ENCODE data around the gene CHPF2.

Gene CHPF2

DNA sequence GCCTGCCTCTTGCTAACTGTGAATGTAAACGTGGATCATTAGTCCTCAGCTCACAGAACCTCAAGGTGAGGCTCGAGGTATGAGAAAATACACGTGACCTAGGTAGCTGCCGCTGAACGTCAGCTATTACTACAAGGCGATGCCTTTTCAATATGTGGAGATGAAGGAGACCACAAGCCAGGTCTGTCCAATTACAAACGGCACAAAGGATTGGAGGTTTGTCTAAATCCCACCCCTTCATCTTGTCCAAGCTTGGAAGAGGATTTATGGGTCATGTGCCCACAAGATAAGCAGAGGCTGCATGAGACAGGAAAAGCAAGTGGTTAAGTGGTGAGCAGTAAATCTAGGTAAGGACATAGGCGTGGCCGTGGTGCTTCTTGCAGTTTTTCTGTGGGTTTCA is 25.4 kb upstream of the CHPF2 start:
- no peak for DNase-seq (ENCODE audit: low read depth in 2 of 2)

DNA sequence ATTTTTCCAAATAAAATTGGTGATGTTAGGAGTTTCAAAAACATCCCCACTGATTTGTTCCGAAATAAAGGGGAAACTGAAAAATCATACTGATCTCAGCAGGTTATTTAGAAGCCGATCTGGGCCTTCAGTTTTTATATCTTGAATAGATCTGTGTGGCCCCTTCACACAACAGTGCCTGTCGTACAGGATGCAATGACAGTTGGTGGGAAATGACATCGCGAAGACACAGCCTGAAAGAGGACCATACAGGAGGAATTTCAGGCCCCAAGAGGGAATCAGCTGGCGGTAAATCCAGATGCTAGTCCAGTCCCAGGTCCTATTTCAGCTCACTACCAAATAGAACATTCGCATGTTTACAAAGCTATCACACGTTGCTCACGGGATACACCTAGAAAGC is 25.0 kb upstream of the CHPF2 start:
- no peak for DNase-seq (ENCODE audit: low read depth in 2 of 2)

DNA sequence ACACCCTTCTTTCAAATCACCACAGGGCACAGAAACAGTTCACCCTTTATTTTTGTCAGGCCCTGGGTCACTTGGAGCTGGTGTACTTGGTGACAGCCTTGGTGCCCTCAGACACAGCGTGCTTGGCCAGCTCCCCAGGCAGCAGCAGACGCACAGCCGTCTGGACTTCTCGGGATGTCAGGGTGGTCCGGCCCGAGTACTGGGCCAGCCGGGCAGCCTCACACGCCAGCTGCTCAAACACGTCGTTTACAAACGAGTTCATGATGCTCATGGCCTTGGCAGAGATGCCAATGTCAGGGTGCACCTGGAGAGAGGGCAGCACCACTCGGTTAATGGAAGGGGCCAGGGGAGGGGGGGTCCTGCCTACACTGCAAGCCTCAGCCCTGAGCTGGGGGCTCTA is 24.5 kb upstream of the CHPF2 start:
- no peak for DNase-seq (ENCODE audit: low read depth in 2 of 2)

DNA sequence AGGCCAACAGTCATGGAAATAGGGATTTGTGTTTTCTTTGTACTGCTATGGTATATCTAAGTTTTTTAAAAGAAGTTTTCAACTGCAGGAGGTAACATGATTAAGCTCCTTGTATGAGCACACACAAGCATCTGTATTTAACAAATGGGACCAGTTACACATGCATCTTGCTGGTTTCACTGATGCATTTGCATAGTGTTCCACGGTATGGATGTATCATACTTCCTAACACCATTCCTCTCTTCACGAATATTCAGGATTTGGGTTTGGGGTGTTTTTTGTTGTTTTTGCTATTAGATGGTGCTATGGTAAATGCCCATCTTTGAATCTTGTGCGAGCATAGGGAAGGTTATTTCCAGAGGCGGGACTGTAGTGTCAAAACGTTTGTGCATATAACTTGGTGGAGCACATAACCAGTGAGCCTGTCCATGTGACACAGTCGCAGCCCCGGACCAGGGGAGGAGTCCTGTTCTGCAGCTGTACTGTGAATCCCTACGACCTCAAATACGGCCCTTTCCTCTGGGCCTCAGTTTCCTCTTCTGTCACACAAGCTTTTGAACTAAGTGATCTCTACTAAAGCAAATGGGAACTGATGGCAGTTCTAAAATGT is 23.9 kb upstream of the CHPF2 start:
- no peak for DNase-seq (ENCODE audit: low read depth in 2 of 2)

DNA sequence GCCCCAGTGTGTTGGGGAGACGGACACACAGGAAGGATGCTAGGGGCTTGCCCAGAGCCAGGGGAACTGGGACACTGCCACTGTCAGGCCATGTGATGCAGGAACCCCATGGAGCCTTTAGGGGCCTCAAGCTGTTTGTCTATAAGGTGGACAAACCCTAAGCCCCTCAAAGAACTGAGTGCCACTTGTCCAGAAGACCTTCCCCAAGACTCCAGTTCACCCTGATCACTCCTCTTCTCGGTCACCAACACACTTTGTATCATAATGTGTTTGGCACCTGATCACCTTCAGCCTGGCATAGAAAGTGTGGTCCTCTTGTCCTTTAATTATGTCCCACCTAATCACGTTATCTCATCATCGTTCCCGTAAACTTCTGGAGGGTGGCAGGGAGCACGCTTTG is 22.7 kb upstream of the CHPF2 start:
- DNase-seq (ENCODE audit: low read depth in 2 of 2): no peak

- no peak for DNase-seq (ENCODE audit: low read depth in 2 of 2)
These were observed 22.0 kb upstream of the CHPF2 start, which contains the start of gene H2BK1 for GRCh38 chr7:151210087-151210854. TSS of gene H2BK1 (minus strand) at chr7:151210488. CDS start at chr7:151210318, 170 bp downstream.

DNA sequence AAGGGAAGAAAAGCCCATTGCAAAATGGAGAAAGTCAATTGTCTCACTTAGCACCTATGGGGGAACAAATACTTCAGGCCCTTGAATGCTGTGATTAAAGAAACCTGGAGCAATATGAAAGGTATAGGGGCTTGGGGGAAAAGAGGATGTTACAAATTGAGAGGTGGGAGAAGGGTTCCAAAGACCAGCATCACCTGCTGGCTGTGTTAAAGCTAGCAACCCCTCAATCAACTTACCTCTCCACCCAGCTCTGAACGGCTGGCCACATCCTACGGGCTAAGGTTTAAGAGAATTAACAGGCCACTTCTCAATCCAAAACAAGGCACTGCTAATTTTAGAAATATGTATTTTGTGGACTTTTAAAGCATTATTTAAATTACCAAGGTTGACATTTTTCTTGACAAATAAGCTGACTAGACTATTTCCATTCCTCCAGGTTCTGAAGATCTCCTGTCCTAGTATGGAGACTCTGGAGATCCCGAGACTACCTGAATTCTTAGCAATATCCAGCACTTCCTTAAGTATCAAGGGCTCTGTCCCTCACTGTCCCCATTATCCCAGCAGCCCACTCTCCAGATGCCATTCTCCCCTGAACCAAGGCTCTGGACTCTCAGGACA is 21.0 kb upstream of the CHPF2 start:
- no peak for DNase-seq (ENCODE audit: low read depth in 2 of 2)

DNA sequence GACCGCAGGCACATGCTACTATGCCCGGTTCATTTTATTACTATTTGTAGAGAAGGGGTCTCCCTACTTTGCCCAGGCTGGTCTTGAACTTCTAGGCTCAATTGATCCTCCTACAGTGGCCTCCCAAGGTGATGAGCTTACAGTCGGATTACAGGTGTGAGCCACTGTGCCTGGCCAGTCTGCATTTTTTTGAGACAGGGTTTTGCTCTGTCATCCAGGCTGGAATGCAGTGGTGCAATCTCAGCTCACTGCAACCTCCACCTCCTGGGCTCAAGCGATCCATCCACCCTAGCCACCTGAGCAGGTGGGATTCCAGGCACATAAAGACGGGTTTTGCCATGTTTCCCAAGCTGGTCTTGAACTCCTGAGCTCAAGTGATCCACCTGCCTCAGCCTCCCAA is 19.7 kb upstream of the CHPF2 start:
- DNase-seq (ENCODE audit: low read depth in 2 of 2): no peak

DNA sequence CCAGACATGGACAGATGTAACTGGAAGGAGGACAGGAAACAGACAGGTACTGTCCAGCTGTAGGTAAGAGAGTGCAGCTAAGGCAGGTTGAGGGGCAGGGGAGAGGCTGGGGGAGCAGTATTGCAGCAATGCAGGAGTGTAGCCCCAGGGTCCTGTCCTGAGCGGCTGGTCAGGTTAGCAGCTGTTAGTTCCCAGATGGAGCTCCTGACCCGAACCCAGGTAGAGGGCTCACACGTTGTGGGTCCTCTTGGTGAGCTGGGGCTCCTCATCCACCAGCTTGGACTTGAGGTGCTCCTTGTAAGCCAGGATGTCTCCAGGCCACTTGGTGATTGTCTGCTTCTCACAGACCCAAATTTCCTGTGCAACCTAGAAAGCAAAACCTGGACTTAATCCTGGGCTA is 18.5 kb upstream of the CHPF2 start:
- no peak for DNase-seq (ENCODE audit: low read depth in 2 of 2)

- no peak for DNase-seq (ENCODE audit: low read depth in 2 of 2)
These were observed 16.9 kb upstream of the CHPF2 start for GRCh38 chr7:151215396-151215795.

GRCh38 chr7:151218170-151218569 is 14.1 kb upstream of the CHPF2 start:
- DNase-seq (ENCODE audit: low read depth in 2 of 2): no peak

- DNase-seq (ENCODE audit: low read depth in 2 of 2): no peak
These were observed 8.6 kb upstream of the CHPF2 start for GRCh38 chr7:151223728-151224127.

GRCh38 chr7:151225948-151226510 is 6.3 kb upstream of the CHPF2 start:
- no peak for DNase-seq (ENCODE audit: low read depth in 2 of 2)

- no peak for DNase-seq (ENCODE audit: low read depth in 2 of 2)
These were observed 5.8 kb upstream of the CHPF2 start for GRCh38 chr7:151226560-151226874.

DNA sequence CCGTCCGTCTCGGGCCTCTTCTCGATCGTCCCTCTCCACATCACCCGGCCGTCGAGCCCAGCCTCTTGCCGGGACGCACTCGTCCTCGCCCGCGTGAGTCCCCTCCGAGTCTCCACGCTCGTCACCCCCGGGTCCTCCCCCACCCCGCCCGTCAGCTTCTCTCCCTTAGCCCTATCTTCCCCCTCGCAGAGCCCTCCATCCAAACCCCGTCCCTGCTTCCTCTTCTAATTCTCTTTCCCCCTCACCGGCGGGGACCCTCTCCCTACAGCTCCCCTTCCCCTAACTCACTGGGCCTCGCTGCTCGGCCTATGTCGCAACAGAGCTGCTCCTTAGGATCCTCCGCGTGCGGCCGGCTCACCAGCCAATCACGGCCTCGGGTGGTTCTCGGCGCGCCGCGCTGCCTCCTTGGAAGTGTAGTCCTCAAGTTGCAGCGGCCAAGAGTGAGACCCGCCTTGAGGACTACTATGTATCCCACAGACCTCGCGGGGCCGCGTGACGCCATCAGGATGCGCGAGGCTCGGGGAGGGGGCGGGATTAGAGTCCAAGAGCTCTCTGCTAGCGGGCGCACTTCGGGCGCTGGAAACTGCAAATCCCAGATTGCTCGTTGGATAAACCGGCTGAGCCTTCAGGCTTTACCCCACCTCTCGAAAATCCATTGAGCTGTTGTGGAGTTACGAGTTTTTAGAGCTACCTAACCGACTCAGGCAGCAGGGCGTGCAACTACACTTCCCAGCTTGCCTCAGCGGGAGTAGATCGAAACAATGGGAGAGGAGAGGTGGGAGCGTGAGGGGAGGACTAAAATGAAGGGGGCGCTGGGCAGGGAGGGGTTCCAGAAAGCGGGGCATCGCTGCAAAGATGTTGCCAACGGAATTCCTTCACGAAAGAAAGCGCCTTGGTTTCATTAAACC is 5.2 kb upstream of the CHPF2 start, which contains the start of gene ABCF2:
TSS of gene ABCF2 (minus strand) at position 331 of the 908 bp plus-strand sequence. CDS start 747 bp downstream, outside the sequence.
- DNase-seq (ENCODE audit: low read depth in 2 of 2): peak; percentile 96 to 97

DNA sequence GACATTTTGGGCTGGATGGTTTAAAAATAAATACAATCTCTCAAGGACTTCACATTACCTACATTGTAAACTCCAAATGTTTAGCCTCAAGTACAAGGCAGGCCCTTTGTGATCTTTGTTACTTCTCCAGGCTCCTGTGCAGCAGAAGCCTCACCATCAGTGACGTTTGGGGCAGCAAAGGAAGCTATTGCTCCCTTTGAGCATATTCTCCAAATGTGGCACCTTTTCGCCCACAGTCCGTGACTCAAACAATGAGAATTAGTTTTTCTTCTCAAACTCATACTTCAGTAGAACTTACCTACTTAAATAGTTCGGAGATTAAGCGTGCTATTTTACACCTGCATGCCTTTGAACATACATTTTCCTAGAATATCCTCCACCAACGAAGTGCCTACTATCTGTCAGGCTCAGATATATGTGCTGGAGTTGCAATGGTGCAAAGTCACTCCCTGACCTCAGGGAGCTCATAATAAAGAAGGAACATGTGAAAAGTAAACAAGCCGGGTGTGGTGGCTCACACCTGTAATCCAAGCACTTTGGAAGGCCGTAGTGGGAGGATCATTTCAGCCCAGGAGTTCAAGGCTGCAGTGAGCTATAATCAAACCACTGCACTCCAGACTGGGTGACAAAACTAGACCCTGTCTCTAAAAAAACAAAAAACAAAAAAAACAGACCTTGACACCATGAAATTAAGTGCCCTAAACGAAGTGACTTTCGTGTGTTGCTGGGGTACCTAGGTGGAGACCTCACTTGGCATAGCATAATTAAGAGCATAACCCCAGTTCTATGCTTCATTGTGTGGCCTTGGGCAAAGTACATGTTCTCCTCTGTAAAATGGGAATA is 4.0 kb upstream of the CHPF2 start:
- no peak for DNase-seq (ENCODE audit: low read depth in 2 of 2)

GRCh38 chr7:151229249-151229648 is 3.0 kb upstream of the CHPF2 start:
- DNase-seq (ENCODE audit: low read depth in 2 of 2): no peak

GRCh38 chr7:151231080-151231479 is 1.2 kb upstream of the CHPF2 start:
- no peak for DNase-seq (ENCODE audit: low read depth in 2 of 2)

DNA sequence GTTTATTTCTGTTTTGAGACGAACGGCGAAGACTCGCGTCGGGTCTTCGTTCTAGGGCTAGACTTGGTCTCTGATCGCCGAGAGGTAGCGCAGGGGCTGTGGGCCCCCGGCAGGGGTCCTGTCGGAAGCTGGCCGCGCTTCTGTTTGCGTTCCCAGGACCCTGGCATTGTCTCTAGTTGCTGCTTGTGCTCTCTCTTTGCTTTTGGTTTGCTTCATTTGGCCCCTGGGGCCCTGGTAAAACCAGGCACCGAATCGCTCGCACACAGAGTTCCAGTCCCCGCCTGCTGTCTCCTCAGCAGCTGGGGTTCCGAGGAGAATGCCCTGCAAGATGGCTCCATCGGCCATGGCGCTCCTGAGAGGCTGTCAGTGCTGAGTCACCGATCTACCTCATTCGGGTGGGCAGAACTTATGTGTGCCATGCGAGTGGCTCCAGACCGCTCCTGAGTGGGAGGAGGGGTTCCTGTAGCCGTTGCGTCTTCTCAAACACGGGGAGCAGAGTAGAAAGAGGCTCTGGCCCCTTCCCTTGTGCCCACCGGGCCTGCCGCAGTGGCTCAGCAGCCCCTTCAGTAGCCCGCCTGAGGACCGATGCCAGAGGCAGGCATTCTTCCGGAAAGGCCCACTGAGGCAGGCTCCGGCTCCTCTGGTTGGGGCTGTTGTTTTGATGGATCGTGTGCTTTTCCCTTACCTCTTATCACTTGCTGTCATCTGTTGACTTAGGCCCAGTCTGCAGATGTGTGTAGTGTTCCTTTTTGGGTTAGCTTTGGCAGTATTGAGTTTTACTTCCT is 826 bp downstream of the CHPF2 start:
- peak in 1 of 2 experiments; percentile 28 for DNase-seq (ENCODE audit: low read depth in 2 of 2)

DNA sequence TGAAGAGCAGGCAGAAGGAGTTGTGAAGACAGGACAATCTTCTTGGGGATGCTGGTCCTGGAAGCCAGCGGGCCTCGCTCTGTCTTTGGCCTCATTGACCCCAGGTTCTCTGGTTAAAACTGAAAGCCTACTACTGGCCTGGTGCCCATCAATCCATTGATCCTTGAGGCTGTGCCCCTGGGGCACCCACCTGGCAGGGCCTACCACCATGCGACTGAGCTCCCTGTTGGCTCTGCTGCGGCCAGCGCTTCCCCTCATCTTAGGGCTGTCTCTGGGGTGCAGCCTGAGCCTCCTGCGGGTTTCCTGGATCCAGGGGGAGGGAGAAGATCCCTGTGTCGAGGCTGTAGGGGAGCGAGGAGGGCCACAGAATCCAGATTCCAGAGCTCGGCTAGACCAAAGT is 1.5 kb downstream of the CHPF2 start:
- DNase-seq (ENCODE audit: low read depth in 2 of 2): no peak
